GM12878 (cell line): ENCODE data around the gene PAIP1. TPM values are rescaled to one million over a fixed set of nuclear protein-coding genes. Genes with fewer than 3 reads are reported as not detected.
"Not testable (repeated sequence)": the region's sequence is repeated elsewhere in the genome, so short reads cannot be mapped to it uniquely, and the experiment has no call there.

Experiments
- ATAC-seq: fragments of 200-7000 bp; cut with Tn5 transposase; 3 replicates; pipeline ENCODE4 v1.9.1; 2020; ENCODE audit warnings: mild to moderate bottlenecking, moderate library complexity
- BruUV-seq: library from RNA; stranded (reverse); fragments of 400-500 nt; replicated peaks from 2 replicates; lab custom pipeline; 2021; lab: Mats Ljungman, UMichigan
- CTCF ChIA-PET: fragments of 300-600 bp; sonication (Branson Sonifier 250); formaldehyde crosslinking; extraction: SDS; loops from one replicate; lab custom pipeline; 2021; ENCODE audit warnings: inconsistent platforms; lab: Yijun Ruan, JAX
- POLR2A ChIA-PET: fragments of 350-600 bp; formaldehyde crosslinking; extraction: SDS; loops from one replicate; lab custom pipeline; 2021; ENCODE audit warnings: inconsistent platforms; lab: Charles Lee
- RAD21 ChIA-PET: fragments of 300-600 bp; sonication (Branson Sonifier 250); formaldehyde crosslinking; loops from one replicate; lab custom pipeline; 2023; ENCODE audit warnings: antibody characterized with exemption; ENCODE audit not compliant: unreplicated experiment; lab: Charles Lee
- SMC1A ChIA-PET: fragments of 300-600 bp; sonication (Branson Sonifier 250); formaldehyde crosslinking; loops from one replicate; lab custom pipeline; 2023; ENCODE audit not compliant: unreplicated experiment, uncharacterized antibody; lab: Charles Lee
- DNase-seq: peaks from one replicate; pipeline ENCODE4 v3.0.0-alpha.2; 2011; ENCODE audit warnings: low read depth, low spot score
- FAIRE-seq: peaks from 3 replicates; lab custom pipeline; 2011; peaks lifted over from hg19 to GRCh38; lab: Jason Lieb, UNC
- H2AFZ ChIP-seq: 2 replicates; pipeline ENCODE4 v1.6.0; 2011; ENCODE audit warnings: low read depth, low read length, control low read depth; ENCODE audit not compliant: control insufficient read depth
- H3K27ac ChIP-seq: 2 replicates; pipeline ENCODE4 v1.5.1; 2011; ENCODE audit warnings: control low read depth; ENCODE audit not compliant: control insufficient read depth, insufficient read depth
- H3K27me3 ChIP-seq, 2 experiments: replicated peaks in 1 of 2; 2 replicates each; pipeline versions ENCODE4 v1.6.0 to v1.6.1; 2011; ENCODE audit warnings: low read length in 1 of 2; ENCODE audit not compliant: control insufficient read depth in 2 of 2, insufficient read depth in 2 of 2
- H3K36me3 ChIP-seq, 2 experiments: 2 replicates each; pipeline ENCODE4 v1.5.1; 2011; ENCODE audit warnings: low read length in 1 of 2; ENCODE audit not compliant: control insufficient read depth in 2 of 2, insufficient read depth in 2 of 2
- H3K4me1 ChIP-seq: 2 replicates; pipeline ENCODE4 v1.6.1; 2011; ENCODE audit warnings: mild to moderate bottlenecking, low read length, moderate library complexity, mixed read lengths; ENCODE audit not compliant: control insufficient read depth, insufficient read depth
- H3K4me2 ChIP-seq: 2 replicates; pipeline ENCODE4 v1.6.0; 2011; ENCODE audit warnings: control low read depth; ENCODE audit not compliant: control insufficient read depth, insufficient read depth
- H3K4me3 ChIP-seq: fragments of 200-600 bp; sonication (generic); 2 replicates; pipeline ENCODE4 v1.5.1; 2016
- H3K79me2 ChIP-seq: 2 replicates; pipeline ENCODE4 v1.6.0; 2011; ENCODE audit warnings: low read length; ENCODE audit not compliant: control insufficient read depth, insufficient read depth
- H3K9ac ChIP-seq: 2 replicates; pipeline ENCODE4 v1.8.0; 2011; ENCODE audit warnings: low read length, control low read depth, mixed read lengths; ENCODE audit not compliant: control insufficient read depth, insufficient read depth
- H3K9me3 ChIP-seq: replicated peaks from 3 replicates; pipeline ENCODE4 v1.5.1; 2011; ENCODE audit warnings: mild to moderate bottlenecking, low read length; ENCODE audit not compliant: control insufficient read depth, insufficient read depth
- H4K20me1 ChIP-seq: 2 replicates; pipeline ENCODE4 v1.6.0; 2011; ENCODE audit not compliant: control insufficient read depth, insufficient read depth
- E4F1 ChIP-seq: fragments of 450-650 bp; IDR thresholded peaks from 2 replicates; pipeline ENCODE4 v1.6.1; 2018; ENCODE audit warnings: borderline replicate concordance, mild to moderate bottlenecking; ENCODE audit not compliant: partially characterized antibody
- POLR2A ChIP-seq: IDR thresholded peaks from 2 replicates; pipeline ENCODE4 v1.6.1; 2011; ENCODE audit warnings: low read depth, mild to moderate bottlenecking, low read length
- USF1 ChIP-seq: IDR thresholded peaks from 2 replicates; pipeline ENCODE4 v1.6.1; 2011; ENCODE audit warnings: borderline replicate concordance, low read depth, mild to moderate bottlenecking, moderate library complexity, mixed read lengths, low read length; ENCODE audit not compliant: insufficient read depth; ENCODE audit errors: extremely low read length
- WGBS: methylation state at CpG from one replicate; pipeline ENCODE4 v1.1.6; 2016; ENCODE audit warnings: low lambda C conversion rate; ENCODE audit not compliant: insufficient replicate concordance, insufficient coverage; ENCODE audit errors: missing lambda C conversion rate; 5-methylcytosine and 5-hydroxymethylcytosine counted together
- in situ Hi-C: fragments of 300-500 bp; cut with MboI; formaldehyde crosslinking; loops from 9 replicates; pipeline ENCODE4 v1.14.3; 2018; ENCODE audit warnings: mixed read lengths
- intact Hi-C: fragments of 100-400 bp; cut with micrococcal nuclease; formaldehyde crosslinking; loops from one replicate; pipeline ENCODE4 v1.14.2; 2022; ENCODE audit not compliant: unreplicated experiment
- polyA plus RNA-seq, 11 experiments: library from polyadenylated mRNA; depleted of rRNA in 4 of 11; unstranded in 6 of 11; stranded (reverse) in 5 of 11; fragments of >200 nt; fragmentation: Nextera tagmentation in 4 of 11; fragmentation: Illumina TruSeq in 1 of 11; extraction: Ambion mirVana in 4 of 11; extraction: Trizol in 1 of 11; gene quantifications; 1 replicate in 1 of 11; 2 replicates in 10 of 11; pipeline versions ENCODE4 v1.2.1 to v1.2.3, GENCODE V29; 2011 to 2016; ENCODE audit warnings: inconsistent platforms in 2 of 11, missing spikeins in 2 of 11, low read depth in 1 of 11
- total RNA-seq, 4 experiments: library from RNA; depleted of rRNA in 3 of 4; stranded (reverse); fragments of >200 nt in 3 of 4; fragmentation: Illumina TruSeq in 1 of 4; extraction: Trizol in 1 of 4; gene quantifications; 2 replicates each; pipeline versions ENCODE4 v1.2.1 to v1.2.3, GENCODE V29; 2013 to 2021

Gene PAIP1
- total and polyA plus RNA-seq, 10 of the 15 experiments (the other 5 are each of a cell fraction or from before 2014, with no cell fraction given) = 37.4 to 90.9 (median 57.0) TPM

- TF ChIP-seq E4F1 (no peak), POLR2A (no peak), USF1 (no peak)
Observed at GRCh38 chr5:43514025-43514424, 42.9 kb downstream of the PAIP1 start (continued).

GRCh38 chr5:43511062-43511461 lies 45.8 kb downstream of the PAIP1 start:
- H3K9ac ChIP-seq, SMC1A ChIA-PET, BruUV-seq, H3K27ac ChIP-seq, RAD21 ChIA-PET, intact Hi-C loops, ATAC-seq, H3K36me3 ChIP-seq, H3K4me2 ChIP-seq, POLR2A ChIA-PET, DNase-seq, H3K27me3 ChIP-seq, H3K4me3 ChIP-seq, H2AFZ ChIP-seq, H3K4me1 ChIP-seq, in situ Hi-C loops, FAIRE-seq, H3K9me3 ChIP-seq, H4K20me1 ChIP-seq: not testable (repeated sequence)
- H3K79me2 ChIP-seq = peaks cover 23% of the 10 kb centered on the region
- CTCF ChIA-PET = interaction anchor here (0.6 kb wide), 1 partner anchor 470 kb away, joined by 3 read pairs; no protein-coding TSS in a partner anchor
- 98% methylated on average over 18 of the region's 36 CpGs for WGBS
